Body of pancreas (tissue), 4 donors: ENCODE results near the gene TBL1X. TPM values are rescaled to one million over a fixed set of nuclear protein-coding genes. Genes with fewer than 3 reads are reported as not detected.

Experiments
- ATAC-seq: fragments of 150-250 bp; one replicate; pipeline ENCODE4 v1.9.1; 2016
- DNase-seq, 4 donors: peaks; one replicate each; pipeline ENCODE4 v3.0.0-alpha.2; 2019
- H3K27ac ChIP-seq, 4 donors: fragments of 200-600 bp; sonication (generic); 1 replicate in 3 of 4; 2 replicates in 1 of 4; pipeline versions ENCODE4 v1.5.1 to v1.6.1; 2016 to 2019; ENCODE audit warnings: mild to moderate bottlenecking in 1 of 4, mixed read lengths in 1 of 4, moderate library complexity in 1 of 4
- H3K27me3 ChIP-seq, 2 donors: fragments of 200-600 bp; sonication (generic); one replicate each; pipeline ENCODE4 v1.6.0; 2016; ENCODE audit warnings: mild to moderate bottlenecking in 1 of 2
- H3K36me3 ChIP-seq, 2 donors: fragments of 200-600 bp; sonication (generic); replicated peaks in 1 of 2; 2 replicates each; pipeline ENCODE4 v1.5.1; 2016; ENCODE audit warnings: low read depth in 2 of 2; ENCODE audit not compliant: insufficient read depth in 1 of 2
- H3K4me1 ChIP-seq: fragments of 200-600 bp; sonication (generic); one replicate; pipeline ENCODE4 v1.6.0; 2016
- H3K4me3 ChIP-seq, 2 donors: fragments of 200-600 bp; sonication (generic); 1 replicate in 1 of 2; 2 replicates in 1 of 2; pipeline ENCODE4 v1.5.1; 2016 to 2019
- H3K9me3 ChIP-seq, 3 donors: fragments of 200-600 bp; sonication (generic); 1 replicate in 2 of 3; 2 replicates in 1 of 3; pipeline ENCODE4 v1.5.1; 2016
- CTCF ChIP-seq, 7 experiments: fragments of 450-650 bp in 4 of 7; fragments of 200-600 bp in 3 of 7; sonication (generic) in 3 of 7; IDR thresholded peaks; one replicate each; pipeline ENCODE4 v1.5.1; 2016 to 2019; ENCODE audit warnings: antibody characterized with exemption in 7 of 7
- POLR2A ChIP-seq, 3 donors: fragments of 450-650 bp; IDR thresholded peaks; one replicate each; pipeline ENCODE4 v1.6.1; 2016; ENCODE audit warnings: antibody characterized with exemption in 3 of 3, mild to moderate bottlenecking in 2 of 3
- WGBS, 2 donors: methylation state at CpG; one replicate each; pipeline ENCODE4 v1.1.5; 2017; 5-methylcytosine and 5-hydroxymethylcytosine counted together
- intact Hi-C: fragments of 100-400 bp; cut with DNase I; formaldehyde crosslinking; loops from one replicate; pipeline ENCODE4 v1.15.1; 2023
- total RNA-seq, 2 donors: library from RNA; depleted of rRNA; stranded (reverse); fragments of >200 nt; gene quantifications; one replicate each; pipeline ENCODE4 v1.1.0, GENCODE V29; 2016

The TBL1X gene
- total RNA-seq, 2 donors from 2014 or later, result 7.9 to 16.3 TPM

- Histone ChIP-seq H3K4me1 (no peaks in the 10 kb centered on the region), H3K36me3 (no peaks in the 10 kb centered on the region), H3K27ac (no peak overlapping the region), H3K9me3 (no peaks in the 10 kb centered on the region), H3K4me3 (no peak overlapping the region), H3K27me3 (no peaks in the 10 kb centered on the region)
- DNase-seq, result no peak
- no peak for ATAC-seq
- TF ChIP-seq CTCF (IDR thresholded peaks at IDR 0.05) (no peak), POLR2A (IDR thresholded peaks at IDR 0.05) (no peak)
- intact Hi-C loops, result no loop called here
- WGBS, 2 donors, result 28 to 57% methylated on average over 4 of the region's 4 CpGs
These were observed 93.8 kb downstream of the TBL1X start for GRCh38 chrX:9558615-9559014.

- Histone ChIP-seq H3K9me3 (no peaks in the 10 kb centered on the region), H3K4me3 (no peak overlapping the region), H3K36me3 (no peaks in the 10 kb centered on the region), H3K4me1 (no peaks in the 10 kb centered on the region), H3K27ac (no peak overlapping the region), H3K27me3 (no peaks in the 10 kb centered on the region)
- TF ChIP-seq CTCF (IDR thresholded peaks at IDR 0.05) (no peak), POLR2A (IDR thresholded peaks at IDR 0.05) (no peak)
- ATAC-seq (no peak), DNase-seq (no peak)
- 100% methylated on average over 2 of the region's 9 CpGs; no CpG with 5 or more reads in 1 of the 2 donors for WGBS, 2 donors
- intact Hi-C loops, result no loop called here
These were observed 95.4 kb downstream of the TBL1X start for GRCh38 chrX:9560219-9560618.

GRCh38 chrX:9561199-9561598, 96.3 kb downstream of the TBL1X start:
- no peak overlapping the region for H3K27ac ChIP-seq
- H3K36me3 ChIP-seq, result no peaks in the 10 kb centered on the region
- intact Hi-C loops, result no loop called here
- no peak overlapping the region for H3K4me3 ChIP-seq
- H3K9me3 ChIP-seq, result no peaks in the 10 kb centered on the region
- H3K27me3 ChIP-seq, result no peaks in the 10 kb centered on the region
- 84 to 98% methylated on average over 4 to 5 of the region's 5 CpGs for WGBS, 2 donors
- TF ChIP-seq CTCF (IDR thresholded peaks at IDR 0.05) (no peak), POLR2A (IDR thresholded peaks at IDR 0.05) (no peak)
- H3K4me1 ChIP-seq, result peaks cover 8% of the 10 kb centered on the region
- DNase-seq, result no peak
- ATAC-seq, result no peak

- Histone ChIP-seq H3K36me3 (no peaks in the 10 kb centered on the region), H3K27me3 (no peaks in the 10 kb centered on the region), H3K4me1 (peaks cover 14% of the 10 kb centered on the region), H3K27ac (no peak overlapping the region), H3K9me3 (no peaks in the 10 kb centered on the region), H3K4me3 (no peak overlapping the region)
- ATAC-seq (no peak), DNase-seq (no peak)
- intact Hi-C loops, result no loop called here
- WGBS, 2 donors, result 61 to 67% methylated on average over 8 of the region's 8 CpGs
- TF ChIP-seq POLR2A (IDR thresholded peaks at IDR 0.05), result no peak
- no peak for TF ChIP-seq CTCF (IDR thresholded peaks at IDR 0.05)
These were observed 98.0 kb downstream of the TBL1X start for GRCh38 chrX:9562851-9563250.

GRCh38 chrX:9566150-9566621, 101.3 kb downstream of the TBL1X start:
- Histone ChIP-seq H3K9me3 (no peaks in the 10 kb centered on the region), H3K27me3 (no peaks in the 10 kb centered on the region), H3K27ac (peak overlapping the region in 1 of 4 donors; percentile 32), H3K36me3 (no peaks in the 10 kb centered on the region), H3K4me1 (peaks cover 14% of the 10 kb centered on the region), H3K4me3 (no peak overlapping the region)
- ATAC-seq (peak; percentile 38), DNase-seq (peak; percentile 47 to 73 (median 64))
- 18 to 28% methylated on average over 5 to 6 of the region's 6 CpGs for WGBS, 2 donors
- TF ChIP-seq CTCF (IDR thresholded peaks at IDR 0.05), result no peak
- TF ChIP-seq POLR2A (IDR thresholded peaks at IDR 0.05), result no peak
- intact Hi-C loops, result no loop called here
